ENCODE data around the gene SLC34A1.
A peak's percentile ranks its signal among the peaks of the same experiment; 100 is the strongest.

Gene SLC34A1

DNA sequence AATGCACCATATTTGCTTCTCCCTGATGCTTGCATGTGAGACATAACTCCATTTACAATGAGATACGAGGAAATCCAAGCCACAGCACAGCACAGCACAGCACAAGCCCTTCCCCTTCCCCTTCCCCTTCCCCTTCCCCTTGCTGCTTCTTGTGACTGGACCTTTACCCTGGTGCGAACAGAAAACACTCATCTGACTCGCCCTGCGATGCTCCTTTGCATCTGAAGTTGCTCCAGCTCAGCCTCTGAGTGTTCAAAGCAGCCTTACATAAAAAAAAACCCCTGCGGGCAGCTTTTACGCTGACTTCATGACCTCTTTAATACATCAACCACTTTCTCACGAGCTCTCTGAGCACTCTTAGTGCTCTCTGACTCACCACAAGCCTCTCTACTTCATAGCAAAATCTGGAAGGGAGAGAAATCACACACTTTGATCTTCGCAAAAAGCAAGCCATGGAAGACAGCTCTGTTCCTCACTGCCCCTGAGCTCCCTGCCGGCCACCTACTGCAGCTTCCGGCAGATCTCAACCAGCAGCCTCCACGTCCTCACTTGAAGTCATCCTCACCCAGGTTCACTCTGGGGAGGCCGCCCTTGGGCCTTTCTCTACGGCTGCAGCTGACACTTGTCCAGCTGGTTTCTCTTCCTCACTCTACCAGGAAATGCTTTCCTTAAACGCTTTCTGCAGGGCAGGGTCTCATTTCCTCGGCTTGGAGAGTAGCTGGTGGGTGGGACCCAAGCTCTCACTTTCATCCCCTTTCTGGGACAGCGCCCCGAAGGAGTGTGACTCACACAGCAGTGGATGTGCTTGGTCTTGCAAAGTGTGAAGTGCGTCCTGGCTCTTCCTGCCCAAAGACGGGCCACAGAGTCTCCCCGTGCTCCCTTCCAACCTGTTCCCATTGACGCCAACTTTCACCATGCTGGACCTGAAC lies 5.3 kb downstream of the SLC34A1 start:
- DNase-seq, result no peak

DNA sequence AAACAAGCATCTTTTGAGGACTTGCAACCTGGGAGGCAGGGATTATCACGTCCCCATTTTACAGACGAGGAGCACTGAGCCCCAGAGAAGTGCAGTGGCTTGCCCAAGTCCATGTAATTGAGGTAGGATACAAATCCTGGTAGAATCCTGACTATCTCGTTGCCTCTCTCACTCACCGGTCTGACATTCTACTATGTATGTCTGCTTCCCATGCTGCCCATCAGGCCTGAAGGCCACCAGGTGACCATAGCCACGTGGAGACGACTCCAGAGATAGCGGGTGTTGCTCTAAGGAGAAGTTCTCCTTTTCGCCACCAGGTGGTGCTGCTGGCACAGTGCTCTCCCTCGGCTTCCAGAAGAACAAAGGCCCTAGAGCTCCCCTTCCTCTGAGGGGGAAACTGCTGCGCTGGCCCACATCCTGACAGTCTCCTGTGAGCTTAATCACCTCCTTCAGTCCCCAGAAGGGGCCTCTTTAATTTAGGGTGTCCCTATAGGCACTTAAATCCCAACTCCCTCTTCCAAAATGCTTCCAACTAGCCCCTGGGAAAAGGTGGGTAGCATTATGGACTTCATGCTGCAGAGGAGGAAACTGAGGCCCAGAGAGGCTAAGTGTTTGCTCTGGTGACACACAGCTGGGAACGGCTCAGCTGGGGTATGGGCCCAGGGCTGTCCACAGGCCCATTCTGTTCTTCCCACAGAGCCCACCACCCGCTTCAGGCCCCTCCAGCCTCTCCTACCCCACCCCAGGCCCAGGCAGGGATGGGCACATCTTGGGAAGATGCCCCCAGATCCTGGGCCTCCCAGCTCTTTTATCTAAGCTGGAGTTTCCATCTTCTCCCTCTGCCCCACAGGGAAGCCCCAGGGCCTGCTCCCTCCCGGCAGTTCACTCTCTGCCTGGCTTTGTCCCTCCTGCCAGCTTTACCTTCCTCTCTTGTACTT lies 6.4 kb downstream of the SLC34A1 start:
- peak; percentile 66 for DNase-seq

DNA sequence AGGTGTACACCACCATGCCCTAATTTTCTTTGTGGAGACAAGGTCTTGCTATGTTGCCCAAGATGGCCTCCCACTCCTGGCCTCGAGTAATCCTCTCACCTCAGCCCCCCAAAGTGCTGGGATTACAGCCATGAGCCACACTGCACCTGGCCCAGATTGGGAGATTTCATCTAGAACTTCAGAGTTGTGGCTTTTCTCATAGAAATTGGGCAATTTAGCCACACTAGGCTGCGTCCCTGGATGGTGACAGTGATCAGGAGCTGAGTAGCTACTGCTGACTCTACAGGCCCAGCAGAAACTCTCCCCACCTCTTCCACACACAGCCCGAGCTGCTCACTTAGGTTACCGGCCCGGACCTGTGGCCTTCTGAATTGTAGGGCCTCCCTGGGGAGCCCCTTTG lies 8.5 kb downstream of the SLC34A1 start:
- DNase-seq, result no peak

GRCh38 chr5:177393206-177393765 lies 9.1 kb downstream of the SLC34A1 start:
- DNase-seq, result no peak

- no peak for DNase-seq
These were observed 9.8 kb downstream of the SLC34A1 start for GRCh38 chr5:177393990-177394389.

DNA sequence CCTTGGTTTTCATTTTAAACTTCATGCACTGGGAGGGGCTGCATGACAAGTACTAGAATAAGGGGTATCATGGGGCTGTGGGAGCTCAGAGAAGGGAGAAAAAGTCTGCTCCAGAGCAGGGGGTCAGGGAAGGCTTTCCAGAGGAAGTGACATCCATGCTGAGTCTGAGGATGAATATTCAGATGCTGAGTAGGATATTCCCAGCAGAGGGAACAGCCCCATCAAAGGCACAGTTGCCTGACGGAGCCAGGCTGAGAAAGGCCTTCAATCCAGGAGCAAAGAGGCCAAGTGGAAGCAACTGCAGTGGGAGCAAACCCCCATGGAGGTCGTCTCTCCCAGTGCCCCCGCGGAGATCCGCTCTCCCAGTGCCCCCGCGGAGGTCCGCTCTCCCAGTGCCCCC lies 11.8 kb downstream of the SLC34A1 start:
- DNase-seq, result no peak

DNA sequence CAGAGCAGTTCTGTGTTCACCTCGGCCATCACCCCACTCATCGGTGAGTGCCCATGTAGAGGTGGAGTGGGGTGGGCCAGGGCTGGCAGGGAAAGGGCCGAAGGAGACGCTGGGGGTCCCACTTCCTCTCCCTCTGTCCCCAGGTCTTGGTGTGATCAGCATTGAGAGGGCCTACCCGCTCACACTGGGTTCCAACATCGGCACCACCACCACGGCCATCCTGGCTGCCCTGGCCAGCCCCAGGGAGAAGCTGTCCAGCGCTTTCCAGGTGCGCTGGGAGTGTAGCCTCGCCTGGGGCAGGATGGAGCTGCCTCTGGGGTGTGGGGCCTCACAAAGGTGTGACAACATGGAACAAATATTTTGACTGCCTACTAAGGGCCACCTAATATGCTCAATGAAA lies 12.6 kb downstream of the SLC34A1 start:
- DNase-seq, result no peak

DNA sequence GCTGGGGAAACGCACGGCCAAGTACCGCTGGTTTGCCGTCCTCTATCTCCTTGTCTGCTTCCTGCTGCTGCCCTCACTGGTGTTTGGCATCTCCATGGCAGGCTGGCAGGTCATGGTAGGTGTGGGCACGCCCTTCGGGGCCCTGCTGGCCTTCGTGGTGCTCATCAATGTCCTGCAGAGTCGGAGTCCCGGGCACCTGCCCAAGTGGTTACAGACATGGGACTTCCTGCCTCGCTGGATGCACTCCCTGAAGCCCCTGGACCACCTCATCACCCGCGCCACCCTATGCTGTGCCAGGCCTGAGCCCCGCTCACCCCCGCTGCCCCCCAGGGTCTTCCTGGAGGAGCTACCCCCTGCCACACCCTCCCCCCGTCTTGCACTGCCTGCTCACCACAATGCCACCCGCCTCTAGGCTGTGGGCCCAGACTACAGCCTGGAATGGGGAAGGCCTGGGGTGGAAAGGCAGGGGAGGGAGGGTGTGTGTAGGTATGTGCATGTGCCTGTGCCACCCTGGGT lies 13.7 kb downstream of the SLC34A1 start:
- no peak for DNase-seq

DNA sequence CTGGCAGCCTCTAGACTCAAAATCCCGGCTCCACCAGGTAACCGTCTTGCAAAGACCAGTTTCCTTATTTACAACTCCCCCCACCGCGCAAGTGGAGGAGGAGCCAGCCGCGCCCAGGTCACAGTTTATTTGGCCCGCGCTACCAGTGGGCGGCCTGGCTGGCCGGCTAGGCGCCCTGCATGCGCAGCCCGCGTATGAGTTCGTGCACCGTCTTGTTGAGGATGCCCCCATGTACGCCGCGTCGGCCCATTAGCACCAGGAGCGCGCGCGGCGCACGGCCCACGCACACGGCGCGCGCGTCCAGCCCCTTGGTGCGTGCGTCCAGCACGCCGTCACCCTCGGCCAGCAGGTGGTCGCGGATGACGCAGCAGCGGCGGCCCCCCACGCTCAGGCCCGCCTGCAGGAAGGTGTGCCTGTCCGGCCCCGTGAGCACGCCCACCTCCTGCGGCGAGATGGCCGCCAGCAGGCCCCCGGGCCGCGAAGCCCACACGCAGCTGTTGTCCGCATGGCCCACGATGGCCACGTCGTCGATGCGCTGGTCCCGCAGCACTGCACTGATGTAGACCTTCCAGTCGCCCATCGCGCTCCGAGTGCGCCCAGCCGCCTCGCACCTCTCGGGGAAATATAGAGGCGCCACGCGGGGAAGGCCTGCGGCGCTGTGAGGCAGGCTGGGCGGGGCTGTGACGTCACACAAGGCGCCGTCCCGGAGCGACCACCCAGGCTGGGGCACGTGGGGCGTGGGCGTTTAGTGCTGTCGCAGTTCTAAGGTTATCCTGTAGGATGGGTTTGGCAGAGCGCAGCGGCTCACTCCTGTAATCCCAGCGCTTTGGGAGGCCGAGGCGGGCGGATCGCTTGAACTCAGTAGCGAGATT lies 16.0 kb downstream of the SLC34A1 start, which contains the start of gene PFN3:
PFN3 (minus strand) TSS at position 665 of the 872 bp plus-strand sequence; CDS start at position 580, 85 bp downstream.
- no peak for DNase-seq

- peak; percentile 88 for DNase-seq
These were observed 18.2 kb downstream of the SLC34A1 start for GRCh38 chr5:177402271-177403043.

DNA sequence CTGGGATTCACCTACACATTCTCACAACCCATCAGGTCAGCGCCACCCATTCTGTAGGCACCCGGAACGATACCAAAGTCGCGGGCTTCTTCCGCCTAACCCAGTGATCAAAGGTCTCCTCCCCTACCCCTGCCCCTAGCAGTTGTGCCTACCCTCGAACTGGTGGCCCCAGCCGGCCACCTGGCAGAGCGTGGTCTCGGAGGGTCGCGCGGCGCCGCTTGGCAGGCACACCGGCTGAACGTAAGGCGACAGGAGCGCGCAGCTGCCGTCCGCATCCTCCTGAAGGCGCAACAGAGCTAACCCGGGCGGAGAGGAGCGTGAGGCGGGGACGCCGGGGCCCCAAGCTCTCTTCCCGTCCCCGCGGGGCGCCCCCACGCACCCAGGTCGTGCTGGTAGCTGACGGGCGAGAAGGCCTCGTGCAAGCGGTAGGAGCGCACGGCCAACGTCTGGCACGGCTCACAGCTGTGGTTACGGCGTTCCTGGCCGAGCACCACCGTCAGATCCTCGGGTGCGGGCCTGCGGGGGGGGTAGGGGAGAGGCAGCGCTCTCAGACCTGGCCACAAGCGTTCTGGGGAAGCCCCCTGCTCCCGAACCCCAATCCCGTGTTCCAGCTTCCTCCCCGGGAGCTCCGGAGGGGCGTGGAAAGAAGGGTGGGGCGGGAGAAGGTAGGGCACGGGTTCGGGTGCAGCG lies 19.0 kb downstream of the SLC34A1 start:
- DNase-seq, result peak; percentile 40

- DNase-seq, result peak; percentile 46
These were observed 19.8 kb downstream of the SLC34A1 start for GRCh38 chr5:177403792-177404640.

DNA sequence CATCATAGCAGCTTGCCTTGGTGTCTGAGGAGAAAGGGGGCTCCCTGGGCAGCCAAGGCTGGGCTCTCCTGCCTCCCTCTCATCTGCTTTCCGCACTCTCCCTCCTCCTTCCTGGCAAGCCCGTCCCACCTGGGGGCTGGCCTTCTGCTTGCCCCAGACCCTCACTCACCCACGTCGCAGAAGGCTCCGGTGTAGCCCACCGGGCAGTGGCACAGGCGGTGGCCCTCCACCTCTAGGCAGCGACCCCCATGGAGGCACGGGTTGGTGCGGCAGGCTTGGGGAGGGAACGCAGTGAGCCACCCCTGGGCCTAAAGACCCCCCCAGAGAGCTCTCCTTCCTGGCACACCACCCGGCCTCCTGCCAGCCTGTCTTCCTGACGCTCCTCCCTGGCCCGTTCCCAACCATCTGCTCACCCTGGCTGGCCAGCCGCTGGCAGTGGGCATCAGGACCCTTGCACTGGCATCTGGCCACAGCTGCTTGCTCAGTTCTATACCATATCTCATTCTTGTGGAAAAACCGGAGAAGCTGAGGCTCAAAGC lies 20.5 kb downstream of the SLC34A1 start:
- DNase-seq, result no peak

GRCh38 chr5:177405312-177405711 lies 21.1 kb downstream of the SLC34A1 start:
- no peak for DNase-seq

DNA sequence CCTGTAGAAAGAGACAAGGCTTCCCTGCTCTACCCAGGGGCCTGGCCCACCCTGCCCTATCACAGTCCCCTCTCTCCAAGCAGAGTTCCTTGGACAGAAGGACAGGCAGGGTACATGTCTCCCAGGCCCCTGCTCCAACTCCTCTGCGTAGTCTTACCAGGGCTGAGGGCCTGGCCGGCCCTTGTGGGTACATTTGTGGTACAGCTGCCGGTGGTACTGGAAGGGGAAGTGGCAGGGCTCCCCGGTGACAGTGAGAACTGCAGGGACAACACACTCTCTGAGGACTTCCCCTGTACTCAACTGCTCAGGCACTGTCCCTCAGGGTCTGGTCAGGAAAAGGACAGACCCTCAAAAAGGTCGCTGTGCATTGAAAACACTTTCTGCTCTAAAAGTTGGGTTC lies 21.6 kb downstream of the SLC34A1 start:
- no peak for DNase-seq

GRCh38 chr5:177409043-177409801 lies 25.0 kb downstream of the SLC34A1 start, which contains the start of gene F12:
F12 (minus strand) TSS chr5:177409564; CDS start chr5:177409527, 37 bp downstream.
- DNase-seq, result no peak

DNA sequence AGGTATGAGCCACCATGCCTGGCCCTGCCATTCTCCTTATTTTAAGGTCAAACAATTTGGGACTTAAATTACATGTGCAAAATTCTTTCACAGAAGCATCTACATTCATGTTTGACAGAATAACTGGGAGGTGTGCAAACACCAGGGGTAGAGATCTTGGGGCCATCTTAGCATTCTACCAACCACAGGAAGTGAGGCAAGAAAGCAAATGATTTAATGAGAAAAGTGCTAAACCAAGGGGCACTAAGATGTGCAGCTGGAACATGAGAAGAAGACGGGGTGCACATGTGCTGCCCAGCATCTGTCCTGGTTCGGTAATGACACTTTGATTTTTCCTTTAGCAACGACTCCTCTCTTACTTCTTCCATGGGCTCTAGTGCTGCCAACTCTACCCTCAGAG lies 26.3 kb downstream of the SLC34A1 start:
- no peak for DNase-seq

- DNase-seq, result no peak
These were observed 28.5 kb downstream of the SLC34A1 start for GRCh38 chr5:177412603-177413233.
